C4-2B (cell line): ENCODE data around the gene FAM20C.

ENCODE experiments used
- ZFX ChIP-seq: fragments of 450-650 bp; IDR thresholded peaks from 2 replicates; pipeline ENCODE4 v1.6.1; 2017
- TF ChIP-seq, protein P1 (sequence below): fragments of 450-650 bp; conservative IDR thresholded peaks from 2 replicates; pipeline ENCODE4 v1.5.1; 2017; ENCODE audit warnings: mild to moderate bottlenecking

DNA sequence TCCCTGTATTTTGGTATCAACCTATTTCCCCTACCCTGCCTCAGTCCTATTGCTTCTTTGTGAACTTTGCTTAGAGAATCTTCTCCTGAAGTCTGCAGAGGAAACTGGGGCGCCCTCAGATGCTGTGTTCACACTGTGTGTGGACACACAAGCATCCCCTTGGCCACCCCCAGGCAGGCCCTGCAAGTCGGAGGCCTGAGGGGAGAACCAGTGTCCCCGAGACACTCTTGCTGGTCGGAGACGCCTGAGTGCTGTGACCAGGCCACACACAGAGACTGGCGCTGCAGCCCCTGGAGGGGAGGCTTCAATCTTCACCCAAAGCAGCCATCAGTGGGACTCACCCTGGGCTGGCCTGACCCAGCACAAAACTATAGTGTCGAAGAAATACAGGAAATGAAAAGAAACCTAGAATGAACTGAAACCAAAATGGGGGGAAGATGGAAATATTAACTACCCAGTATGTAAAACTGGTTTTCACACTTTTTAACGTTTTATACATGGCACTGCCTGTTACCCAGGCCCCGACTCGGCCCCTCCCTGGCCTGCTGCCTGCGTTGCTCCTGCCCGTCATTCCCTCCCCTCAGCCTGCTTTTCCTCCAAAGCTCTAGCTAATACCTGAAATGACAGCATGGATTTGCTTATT, 48.4 kb upstream of the FAM20C start:
- TF ChIP-seq, protein P1, sequence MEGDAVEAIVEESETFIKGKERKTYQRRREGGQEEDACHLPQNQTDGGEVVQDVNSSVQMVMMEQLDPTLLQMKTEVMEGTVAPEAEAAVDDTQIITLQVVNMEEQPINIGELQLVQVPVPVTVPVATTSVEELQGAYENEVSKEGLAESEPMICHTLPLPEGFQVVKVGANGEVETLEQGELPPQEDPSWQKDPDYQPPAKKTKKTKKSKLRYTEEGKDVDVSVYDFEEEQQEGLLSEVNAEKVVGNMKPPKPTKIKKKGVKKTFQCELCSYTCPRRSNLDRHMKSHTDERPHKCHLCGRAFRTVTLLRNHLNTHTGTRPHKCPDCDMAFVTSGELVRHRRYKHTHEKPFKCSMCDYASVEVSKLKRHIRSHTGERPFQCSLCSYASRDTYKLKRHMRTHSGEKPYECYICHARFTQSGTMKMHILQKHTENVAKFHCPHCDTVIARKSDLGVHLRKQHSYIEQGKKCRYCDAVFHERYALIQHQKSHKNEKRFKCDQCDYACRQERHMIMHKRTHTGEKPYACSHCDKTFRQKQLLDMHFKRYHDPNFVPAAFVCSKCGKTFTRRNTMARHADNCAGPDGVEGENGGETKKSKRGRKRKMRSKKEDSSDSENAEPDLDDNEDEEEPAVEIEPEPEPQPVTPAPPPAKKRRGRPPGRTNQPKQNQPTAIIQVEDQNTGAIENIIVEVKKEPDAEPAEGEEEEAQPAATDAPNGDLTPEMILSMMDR: no peak
- TF ChIP-seq ZFX: no peak
